GM19193 (cell line): ENCODE measurements around the gene LPP.

Source experiments
- POLR2A ChIP-seq: IDR thresholded peaks from 4 replicates; pipeline ENCODE4 v1.6.1; 2011; ENCODE audit not compliant: insufficient read depth, insufficient read length; ENCODE audit errors: extremely low read depth

The LPP gene

GRCh38 chr3:188711881-188712247 lies 557.9 kb downstream of the LPP start:
- no peak for TF ChIP-seq POLR2A

DNA sequence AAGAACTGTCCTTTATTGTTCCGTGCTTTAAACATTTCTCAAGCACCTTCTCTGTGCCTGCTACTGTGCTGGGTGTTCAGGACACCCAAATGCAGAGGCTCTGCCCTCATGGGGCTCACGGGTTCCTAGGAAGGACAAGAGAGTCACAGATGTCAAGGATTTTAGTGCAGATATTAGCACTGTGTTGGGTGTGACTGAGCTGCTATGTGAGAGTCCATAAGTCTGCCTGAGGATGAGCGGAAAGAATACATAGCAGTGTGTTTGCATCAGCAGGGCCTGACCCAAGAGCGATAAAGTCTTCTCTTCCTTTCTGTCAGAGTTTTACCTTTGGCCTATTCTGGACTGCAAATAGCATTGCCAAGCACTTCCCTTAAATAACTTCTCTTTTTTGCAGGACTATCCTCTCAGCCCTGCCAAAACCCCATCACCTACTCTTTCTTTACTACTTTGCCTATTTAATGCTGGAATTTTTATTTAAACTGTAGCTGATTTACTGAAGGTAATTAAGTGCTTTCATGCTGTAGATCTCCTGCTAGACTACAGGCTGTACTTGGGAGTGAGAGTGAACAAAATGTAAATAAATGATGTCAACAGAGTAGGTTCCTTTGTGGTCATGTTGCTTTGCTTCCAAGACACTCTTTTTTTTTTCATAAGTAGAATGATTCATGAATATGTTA lies 558.4 kb downstream of the LPP start:
- no peak for TF ChIP-seq POLR2A

DNA sequence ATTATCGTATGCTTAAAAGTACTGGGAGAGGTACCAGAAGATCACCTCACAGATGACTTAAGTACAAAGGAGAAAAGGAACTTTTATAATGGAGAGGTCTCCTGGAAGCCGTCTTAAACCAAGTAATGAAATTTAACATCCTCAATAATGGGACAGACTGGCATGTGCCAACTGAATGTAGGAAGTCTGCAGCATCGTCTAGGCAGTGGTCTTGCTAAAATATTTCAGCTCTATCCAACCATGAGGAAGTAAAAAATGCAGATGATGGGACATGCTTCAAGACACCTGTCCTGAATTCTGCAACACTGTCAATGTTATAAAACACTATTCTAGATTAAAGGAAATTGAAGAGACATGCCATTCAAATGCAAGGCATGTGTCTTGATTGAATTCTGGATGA lies 559.0 kb downstream of the LPP start:
- TF ChIP-seq POLR2A = no peak

DNA sequence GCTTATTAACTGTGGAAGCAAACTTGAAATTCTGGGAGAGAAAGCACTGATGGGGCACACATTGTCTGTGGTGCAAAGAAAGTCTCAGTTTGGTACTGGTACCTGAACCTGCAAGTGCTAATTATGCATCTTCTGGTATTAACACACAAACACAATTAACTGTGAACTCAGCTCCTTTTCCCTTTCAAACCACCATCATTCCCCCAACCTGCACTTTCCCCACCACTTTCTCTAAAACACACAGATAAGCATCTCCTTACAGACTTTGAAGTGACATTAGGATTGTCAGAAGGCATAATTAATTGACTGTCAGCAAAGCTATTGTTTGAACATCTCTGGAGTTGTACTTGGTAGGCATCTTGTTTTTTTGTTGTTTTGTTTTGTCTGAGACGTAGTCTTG lies 565.6 kb downstream of the LPP start:
- TF ChIP-seq POLR2A = no peak

DNA sequence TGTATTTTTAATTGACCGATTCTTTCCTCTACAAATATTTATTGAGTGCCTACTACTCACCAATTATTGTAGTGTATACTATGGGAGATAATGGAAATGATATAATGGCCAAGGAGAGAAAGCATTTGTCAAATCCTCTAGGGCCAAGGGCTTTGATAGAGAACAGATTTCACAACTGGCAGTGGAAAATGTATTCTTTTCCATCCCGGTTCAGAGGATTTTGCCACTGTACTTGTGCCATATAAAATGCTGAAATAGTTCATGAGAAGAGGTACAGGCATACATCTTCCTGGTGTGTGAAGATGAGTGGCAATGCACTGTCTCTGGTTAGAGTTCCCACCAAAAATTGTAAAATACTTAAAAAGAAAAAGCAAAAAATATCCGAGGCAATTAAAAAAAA lies 566.3 kb downstream of the LPP start:
- no peak for TF ChIP-seq POLR2A

DNA sequence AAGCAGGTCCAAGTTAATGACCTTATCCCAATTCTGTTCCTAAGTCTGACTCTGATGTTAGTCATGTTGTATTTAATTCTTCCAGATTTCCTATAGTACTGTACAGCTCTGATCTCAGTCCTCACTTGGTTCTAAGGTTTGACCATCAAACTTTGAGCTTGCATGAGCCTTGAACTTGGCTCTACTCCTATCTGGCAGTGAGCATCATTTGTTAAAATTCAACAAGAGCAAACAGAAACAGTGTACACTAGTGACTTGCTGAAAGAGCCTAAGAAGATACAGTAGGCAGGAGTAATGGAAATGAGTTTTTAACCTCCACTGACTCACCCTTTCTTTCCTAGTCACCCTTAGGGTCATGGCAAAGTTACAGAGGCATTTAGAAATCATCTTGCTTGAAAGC lies 566.7 kb downstream of the LPP start:
- TF ChIP-seq POLR2A = no peak

- TF ChIP-seq POLR2A = no peak
Measured at GRCh38 chr3:188721312-188721711, 567.4 kb downstream of the LPP start.

GRCh38 chr3:188721990-188722389 lies 568.0 kb downstream of the LPP start:
- TF ChIP-seq POLR2A = no peak

DNA sequence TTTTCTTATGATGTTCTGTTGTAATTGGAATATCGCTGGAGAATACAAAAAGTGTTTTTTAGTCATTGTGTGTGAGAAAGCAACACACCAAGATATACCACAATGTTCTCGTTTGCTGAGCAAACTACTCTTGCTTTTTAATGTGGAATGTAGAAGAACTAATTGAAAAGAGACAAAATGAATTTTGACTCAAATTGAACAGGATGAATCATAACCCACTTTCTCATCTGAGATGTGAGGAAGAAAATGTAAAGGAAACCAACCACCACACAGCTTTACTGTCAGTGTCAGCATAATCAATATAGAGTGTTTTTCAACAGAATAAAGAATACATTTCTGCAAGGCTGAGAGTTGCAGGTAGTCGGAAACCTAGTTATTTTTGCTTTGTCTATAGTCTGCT lies 569.0 kb downstream of the LPP start:
- no peak for TF ChIP-seq POLR2A

DNA sequence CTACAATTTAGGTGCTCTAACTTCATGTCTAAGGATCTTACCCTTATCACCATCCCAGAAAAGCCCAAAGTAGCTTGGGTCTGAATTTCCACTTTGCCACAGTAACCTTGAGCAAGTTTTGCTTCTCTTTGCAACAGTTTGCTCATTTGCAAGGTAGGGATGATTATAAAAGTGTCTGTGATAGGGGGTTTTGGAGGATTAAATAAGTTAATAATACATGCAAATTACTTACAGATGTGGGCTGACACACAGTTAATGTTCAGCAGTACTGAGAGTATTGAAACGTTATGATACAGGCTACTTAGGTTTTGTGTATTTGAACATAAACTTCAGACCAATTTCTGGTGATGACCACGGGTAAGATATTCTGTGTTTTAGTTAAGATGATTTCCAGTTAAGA lies 573.1 kb downstream of the LPP start:
- no peak for TF ChIP-seq POLR2A

- no peak for TF ChIP-seq POLR2A
Measured at GRCh38 chr3:188728371-188728896, 574.5 kb downstream of the LPP start.

DNA sequence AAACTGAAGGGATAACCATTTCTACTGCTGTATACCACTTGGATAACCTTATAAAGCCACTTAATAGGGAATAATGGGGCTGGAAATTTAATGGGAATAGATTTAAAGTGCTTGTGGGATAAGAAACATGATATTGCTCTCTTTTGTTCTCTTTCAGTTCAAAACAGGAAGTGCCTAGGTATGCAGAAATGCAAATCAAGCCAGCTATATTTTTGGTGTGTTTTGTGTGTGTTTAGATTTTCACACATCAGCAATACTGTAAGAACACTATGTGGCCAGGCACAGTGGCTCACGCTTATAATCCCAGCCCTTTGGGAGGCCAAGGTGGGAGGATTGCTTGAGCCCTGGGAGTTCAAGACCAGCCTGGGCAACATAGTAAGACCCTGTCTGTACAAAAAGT lies 575.5 kb downstream of the LPP start:
- TF ChIP-seq POLR2A = no peak

DNA sequence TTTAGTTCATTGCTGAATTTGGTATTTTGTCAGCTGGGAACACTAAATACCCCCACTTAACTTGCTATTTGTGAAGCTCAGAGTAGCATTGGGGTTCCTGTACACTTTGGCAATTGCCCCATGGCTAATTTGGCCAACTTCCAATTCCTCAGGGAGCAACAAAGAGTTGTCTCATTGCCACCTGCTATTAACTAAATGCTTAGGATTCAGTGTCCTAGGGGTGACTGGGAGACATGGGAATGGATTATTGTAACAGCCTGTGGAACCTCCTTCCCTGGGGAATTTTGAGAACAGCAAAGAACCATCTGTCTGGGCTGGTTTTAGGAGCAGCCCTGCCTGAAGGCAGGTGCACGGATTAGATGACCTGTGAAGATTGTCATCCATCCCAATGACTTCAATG lies 580.4 kb downstream of the LPP start:
- no peak for TF ChIP-seq POLR2A

GRCh38 chr3:188739511-188739910 lies 585.6 kb downstream of the LPP start:
- no peak for TF ChIP-seq POLR2A

DNA sequence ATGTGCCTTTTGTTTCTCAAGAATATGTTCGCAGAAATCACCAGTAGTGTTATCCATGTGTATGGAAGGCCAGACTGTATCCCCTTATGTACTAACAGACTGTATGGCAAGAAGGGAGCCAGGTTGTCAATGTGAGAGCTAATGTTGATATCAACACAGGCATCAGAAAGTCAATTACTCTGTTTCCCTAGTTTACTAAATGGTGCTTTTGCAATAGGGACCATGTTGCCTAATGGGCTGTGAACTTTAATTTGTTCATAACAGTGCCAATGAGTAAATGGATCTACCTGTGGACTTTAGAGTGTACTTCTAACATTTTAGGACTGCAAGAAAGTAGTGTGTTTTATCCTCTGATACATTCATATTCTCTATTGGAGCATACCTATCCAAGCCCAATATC lies 586.1 kb downstream of the LPP start:
- TF ChIP-seq POLR2A = no peak

GRCh38 chr3:188742755-188743550 lies 589.0 kb downstream of the LPP start:
- no peak for TF ChIP-seq POLR2A

- TF ChIP-seq POLR2A = no peak
Measured at GRCh38 chr3:188744166-188744565, 590.2 kb downstream of the LPP start.

DNA sequence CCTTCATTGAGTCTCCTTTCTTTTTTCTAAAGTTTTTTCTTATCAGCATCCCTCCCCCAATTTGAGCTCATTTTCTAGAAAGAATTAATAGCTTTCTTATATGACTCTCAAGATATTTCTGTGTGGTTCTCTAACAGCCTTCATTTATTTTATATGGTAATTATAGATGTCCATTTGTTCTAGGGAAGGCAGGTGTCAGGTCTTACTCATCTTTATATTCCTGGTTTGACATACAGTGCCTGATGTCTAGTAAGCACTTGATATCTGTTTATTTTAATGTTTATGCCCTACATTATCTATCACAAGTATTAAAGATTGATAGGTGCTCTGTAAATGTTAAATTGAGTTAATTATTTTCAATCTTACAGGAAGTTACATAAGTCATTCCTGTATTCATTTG lies 591.1 kb downstream of the LPP start:
- TF ChIP-seq POLR2A = no peak
